Bone marrow (tissue), 2 donors: ENCODE results near the gene CUEDC1.
"Not testable (repeated sequence)": the region's sequence is repeated elsewhere in the genome, so short reads cannot be mapped to it uniquely, and the experiment has no call there.

ENCODE experiments used
- DNase-seq, 2 donors: peaks; one replicate each; lab custom pipeline; 2025; lab: John Stamatoyannopoulos, UW

Gene CUEDC1

DNA sequence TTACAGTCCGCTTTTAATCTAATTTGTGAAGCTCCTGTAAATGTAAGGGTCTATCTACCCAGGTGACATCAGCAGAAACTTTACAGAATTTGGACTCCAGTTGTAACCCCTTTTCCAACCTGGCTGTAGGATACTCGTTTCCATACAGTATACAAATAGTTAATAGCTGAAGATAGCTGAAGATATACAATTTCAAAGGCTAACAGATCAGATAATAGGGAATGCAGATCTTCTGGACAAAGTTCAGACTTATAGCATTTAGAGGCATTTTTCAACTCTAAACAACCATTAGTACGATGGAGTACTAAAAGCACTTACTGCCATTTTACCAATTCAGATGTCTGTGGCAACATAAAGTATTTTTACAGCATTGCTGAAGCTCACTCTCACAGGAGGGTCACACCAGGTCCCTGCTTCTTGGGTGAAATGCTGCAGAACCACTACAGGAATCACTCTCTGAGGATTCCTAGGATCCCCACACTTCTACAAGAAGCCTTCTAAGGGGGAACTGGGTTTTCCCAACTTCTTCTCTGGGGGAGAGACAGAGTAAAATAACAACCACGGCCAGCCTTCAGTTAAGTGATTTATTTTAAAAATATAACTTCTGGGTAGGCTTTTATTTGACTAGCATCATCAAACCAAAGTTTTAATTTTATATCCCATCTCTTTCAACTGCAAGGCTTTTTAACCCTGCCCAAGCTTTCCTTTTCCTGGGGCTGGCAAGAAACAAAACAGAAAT is 29.9 kb upstream of the CUEDC1 start:
- no peak for DNase-seq

DNA sequence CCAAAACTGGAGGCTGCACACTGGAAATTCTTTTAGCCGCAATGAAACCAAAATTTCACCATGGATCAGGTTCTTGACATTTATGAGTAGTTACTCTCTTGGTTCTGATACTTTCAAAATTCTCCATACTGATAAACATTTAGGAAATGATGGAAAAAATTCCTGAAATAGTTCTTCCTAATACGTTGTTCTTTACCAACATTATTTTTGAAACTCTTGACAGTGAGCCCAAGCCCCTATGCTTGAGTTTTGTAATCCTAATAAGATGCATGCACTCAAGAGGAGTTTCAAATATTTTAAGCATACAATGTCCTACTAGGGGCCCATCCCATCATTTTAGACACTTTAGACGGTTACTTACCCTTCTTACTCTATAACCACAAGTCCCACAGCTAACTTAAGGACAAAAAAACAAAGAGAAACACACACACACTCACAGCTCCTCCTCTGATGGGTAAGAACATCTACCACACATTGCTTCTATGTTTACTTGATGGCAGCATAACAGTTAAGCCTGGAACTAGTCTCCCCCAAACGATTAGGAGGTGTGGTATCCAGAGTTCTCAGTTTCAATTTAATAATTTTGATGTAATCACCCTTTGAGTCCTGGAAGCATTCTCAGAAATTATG is 29.2 kb upstream of the CUEDC1 start:
- DNase-seq: no peak

DNA sequence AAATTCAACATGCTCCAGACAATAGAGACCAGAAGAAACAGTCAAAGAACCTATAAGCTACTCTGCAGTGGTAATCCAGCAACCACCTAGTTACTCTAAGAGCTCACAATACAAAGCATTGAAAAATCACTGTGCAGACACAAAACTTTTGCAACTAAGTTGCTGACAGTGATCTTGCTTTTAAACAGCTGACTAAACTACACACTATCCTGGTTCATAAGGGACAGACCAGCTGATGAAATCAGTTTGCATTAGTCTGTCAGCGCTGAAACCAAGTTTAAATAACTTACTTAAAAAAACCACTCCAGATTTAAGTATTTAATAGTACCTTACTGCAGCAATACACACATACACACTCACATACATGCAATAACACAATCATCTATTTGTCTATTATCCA is 28.2 kb upstream of the CUEDC1 start:
- no peak for DNase-seq

DNA sequence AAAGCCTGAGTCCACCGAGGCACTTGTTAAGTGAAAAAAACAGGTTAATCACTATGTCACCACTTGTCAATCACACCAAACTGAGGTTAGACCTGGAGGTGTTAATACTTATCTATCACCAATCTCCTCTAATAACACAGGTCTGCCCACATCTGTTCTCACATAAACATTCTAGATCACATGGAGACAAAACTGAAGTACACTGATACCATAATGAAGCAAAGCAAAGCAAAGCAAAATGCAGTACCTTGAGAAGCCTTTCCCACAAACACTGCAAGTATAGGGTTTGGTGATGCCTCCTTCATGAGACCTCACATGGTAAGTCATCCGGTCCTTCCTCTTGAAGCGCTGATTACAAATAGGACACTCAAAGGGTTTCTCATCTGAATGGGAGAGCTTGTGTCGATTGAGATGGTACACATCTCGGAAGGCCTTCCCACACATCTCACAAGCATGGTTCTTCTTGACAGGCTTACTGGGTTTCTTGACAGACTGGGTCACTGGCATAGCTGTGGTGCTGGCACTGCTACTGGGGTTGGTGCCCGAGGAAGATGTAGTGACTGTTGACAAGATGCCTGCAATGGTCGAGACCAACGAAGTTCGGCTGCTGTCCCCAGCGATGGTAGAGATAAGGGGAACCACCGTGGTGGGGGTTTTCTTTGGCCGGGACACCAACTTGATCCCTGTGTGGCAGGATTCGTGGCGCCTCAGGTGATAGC is 27.4 kb upstream of the CUEDC1 start:
- DNase-seq: no peak

DNA sequence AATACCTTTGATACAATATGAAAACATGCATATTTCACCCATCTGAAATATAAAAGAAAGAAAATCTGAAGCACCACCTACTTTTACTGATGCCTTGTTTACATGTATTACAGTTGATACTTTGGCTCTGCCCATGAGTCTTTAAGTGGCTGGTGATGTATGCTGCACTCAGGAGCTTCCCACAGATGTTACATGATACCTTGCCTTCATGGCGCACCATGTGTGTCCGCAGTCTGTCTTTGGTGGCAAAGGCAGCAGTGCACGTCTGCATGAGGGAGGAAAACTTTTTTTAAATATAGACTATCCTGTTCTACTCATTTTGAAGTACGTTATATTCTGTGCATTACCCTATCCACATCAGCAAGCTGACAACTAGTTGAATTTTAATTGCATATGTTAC is 25.3 kb upstream of the CUEDC1 start:
- DNase-seq: no peak

DNA sequence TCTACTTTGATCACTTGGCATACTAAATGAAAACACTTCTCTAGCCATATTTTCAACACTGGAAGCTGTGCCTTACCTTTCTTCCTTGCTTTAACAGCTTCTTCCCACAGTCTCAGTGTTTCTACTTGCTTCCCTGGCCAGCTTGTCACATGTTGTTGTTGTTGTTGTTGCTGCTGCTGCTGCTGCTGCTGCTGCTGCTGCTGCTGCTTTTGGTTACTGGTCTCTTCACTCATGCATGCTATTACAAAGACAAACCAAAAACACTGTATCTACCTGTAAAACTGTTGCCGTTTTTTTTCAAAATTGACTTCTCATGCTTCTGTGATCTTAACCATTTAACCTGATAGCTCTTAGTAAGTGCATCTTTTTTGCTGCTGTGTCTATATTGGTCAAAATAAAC is 23.9 kb upstream of the CUEDC1 start:
- no peak for DNase-seq

DNA sequence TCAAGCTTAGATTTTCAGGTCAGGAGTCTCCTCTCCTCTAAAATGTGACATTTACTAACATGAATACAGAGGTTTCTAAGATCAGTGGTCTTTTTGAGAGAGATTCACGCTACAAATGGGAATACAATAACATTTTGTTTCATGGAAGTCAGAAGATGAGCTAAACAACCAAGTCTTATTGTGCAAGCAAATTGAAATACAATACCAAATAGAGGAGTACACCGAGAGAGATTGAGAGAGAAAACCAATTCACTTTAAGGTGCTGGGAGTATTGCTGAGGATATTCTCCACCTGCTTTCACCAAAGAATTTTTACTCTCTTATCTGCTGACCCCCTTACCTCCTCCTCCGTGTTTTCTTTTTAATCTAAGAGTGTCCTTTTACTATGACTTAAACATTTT is 21.4 kb upstream of the CUEDC1 start:
- DNase-seq: no peak

DNA sequence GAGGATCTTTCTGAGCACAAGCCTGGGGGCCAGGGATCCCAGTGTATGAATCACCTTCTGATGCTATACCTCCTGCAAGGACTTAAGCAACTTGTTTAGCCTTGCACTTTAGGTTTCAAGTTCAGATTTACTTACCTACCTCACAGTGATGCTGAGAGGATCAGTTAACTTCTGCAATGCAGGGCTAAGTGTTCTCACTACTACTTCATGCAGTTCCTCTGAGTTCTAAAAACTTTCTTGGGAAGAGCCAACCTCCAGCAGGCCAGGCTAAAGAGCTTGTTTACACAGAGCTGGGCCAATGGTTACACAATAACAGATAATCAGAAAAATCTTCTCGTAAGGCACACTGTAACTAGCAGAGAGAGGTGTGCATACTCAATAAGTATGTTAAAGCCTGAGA is 19.8 kb upstream of the CUEDC1 start:
- DNase-seq: no peak

DNA sequence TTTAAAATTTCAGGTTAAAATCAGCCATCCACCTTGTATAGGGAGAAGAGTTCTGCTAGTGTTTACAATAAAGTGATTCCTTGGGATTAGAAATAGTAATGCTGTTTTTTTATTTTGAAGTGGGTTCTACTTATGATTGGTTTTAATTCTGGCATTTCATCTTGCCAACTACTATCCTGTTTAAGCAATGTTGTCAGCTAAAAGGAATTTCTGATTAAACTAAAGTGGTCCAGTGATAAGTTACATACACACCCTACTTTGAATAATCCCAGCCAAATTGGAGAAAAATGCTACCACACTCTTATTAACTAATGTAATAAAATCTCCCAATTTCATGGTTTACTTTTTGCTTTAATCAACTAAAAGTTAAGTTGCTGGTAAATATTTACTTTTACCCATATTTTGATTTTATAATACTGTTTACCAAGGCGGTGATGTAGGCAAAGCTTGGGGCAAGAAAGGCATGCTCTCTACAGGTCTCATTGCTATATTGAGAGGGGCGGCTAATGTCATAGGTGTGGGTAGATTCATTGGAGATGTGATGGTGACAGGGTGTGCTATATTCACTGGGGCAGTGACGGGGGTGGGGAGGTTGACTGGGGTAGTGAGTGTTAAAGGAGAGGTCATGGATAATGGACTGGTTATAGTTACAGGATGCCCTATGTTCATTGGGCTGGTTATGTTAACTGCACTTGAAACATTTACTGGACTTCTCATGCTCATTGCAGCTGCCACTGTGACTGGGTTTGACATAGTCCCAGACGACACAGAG is 19.0 kb upstream of the CUEDC1 start:
- DNase-seq: not testable (repeated sequence)

DNA sequence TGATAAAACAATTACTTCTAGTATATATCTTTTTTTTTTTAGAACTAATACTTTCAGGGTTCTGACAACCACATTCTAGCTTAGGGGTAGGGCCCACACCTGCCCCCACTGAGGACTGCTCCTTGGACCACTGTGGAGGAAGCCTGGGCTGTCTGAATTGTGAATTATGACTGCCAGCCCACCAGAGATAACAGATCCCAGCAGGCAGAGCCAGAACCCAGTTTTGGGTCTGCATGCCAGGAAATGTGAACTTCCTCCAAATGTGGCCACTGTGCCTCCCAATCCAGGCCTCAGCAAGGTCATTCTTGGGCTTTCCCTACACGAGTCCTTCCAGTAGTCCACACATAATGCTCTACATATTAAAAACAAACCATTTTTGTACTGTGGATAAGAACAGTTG is 16.9 kb upstream of the CUEDC1 start:
- no peak for DNase-seq

DNA sequence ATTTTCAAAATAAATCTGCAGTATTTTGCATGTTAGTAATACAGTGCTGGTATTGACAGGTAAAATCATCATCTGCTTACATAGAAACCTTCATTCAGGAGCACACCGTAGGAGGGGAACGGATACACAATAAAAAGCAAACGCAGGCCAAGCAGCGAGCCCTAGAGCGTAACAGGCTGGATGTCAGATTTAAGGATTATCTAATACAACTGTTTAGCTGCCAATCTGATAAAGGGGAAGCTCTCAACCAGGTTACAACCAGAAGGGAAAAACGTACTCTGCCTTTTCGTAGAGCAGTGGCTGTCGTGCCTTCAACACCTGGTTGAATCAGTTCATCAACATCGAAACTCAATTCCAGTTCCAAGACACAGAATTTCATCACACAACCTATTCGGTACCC is 16.4 kb upstream of the CUEDC1 start:
- no peak for DNase-seq

DNA sequence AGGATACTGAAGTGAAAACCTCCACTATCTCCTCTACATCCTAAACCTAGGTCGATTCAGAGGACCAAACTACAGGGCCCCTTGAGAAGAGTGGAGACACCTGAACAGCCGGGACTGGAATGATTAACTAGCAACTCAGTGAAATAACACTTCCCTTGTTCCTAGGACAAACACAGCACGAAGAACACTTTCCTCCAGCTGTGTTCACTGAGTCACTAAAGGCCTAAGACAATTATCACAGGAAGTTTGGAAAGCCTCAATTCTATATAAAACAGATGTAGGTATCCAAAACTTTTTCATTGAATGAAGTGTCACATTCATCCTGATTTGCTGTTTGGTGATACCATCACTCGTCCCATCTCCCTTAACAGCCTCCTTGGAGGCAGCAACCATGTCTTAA is 15.5 kb upstream of the CUEDC1 start:
- no peak for DNase-seq

DNA sequence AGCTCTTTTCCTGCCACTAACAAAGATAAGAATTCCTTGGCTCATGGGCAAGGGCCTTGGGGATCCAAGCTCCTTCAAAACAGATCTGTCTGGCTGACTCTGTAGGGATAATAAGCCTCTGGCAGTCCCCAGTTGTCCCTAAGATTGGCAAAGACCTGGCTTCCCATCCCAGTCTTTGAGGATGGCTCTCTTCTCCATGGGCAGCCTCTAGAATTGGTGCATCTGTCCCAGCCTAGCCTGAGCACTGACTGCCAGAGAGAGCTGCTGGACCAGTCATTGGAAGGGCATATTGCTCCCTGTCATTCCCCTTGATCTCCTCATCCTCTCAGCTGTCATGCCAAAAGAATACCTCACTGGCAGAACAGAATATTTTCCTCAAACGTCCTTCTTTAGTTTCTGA is 13.2 kb upstream of the CUEDC1 start:
- no peak for DNase-seq

DNA sequence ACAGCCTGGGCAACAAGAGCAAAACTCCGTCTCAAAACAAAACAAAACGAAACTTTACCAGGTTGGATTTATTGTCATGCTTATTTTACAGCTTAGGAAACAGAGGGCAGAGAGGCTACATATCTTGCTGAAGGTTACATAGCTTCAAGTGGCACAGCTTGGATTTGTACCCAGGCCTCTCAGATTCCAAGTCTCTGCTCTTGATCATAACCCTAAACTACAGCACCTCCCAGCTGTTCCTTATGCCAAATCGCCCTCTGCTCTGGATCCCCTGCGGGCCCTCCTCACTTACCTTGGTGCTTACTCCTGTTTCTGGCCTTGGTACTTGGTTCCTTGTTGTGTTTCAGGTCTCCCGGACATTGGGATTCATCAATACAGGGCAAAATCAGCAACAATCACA is 11.7 kb upstream of the CUEDC1 start:
- no peak for DNase-seq

DNA sequence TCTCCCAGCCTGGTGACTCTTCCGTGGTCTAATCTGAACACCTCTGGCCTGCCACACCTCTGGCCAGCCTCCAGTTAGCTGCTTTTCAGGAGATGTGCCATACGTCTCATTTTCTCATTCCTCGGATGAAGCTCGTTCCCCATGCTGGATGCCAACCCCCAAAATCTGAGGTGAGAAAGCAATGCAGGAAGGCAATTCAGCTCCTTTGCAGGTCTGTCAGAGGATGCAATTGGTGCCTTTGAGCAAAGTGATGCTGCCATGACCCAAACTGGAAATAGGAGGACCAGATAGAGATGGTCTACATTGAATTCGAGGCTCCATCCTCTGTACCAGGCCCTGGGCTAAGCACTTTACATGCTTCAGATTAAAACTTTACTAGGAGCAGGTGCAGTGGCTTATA is 11.0 kb upstream of the CUEDC1 start:
- no peak for DNase-seq

DNA sequence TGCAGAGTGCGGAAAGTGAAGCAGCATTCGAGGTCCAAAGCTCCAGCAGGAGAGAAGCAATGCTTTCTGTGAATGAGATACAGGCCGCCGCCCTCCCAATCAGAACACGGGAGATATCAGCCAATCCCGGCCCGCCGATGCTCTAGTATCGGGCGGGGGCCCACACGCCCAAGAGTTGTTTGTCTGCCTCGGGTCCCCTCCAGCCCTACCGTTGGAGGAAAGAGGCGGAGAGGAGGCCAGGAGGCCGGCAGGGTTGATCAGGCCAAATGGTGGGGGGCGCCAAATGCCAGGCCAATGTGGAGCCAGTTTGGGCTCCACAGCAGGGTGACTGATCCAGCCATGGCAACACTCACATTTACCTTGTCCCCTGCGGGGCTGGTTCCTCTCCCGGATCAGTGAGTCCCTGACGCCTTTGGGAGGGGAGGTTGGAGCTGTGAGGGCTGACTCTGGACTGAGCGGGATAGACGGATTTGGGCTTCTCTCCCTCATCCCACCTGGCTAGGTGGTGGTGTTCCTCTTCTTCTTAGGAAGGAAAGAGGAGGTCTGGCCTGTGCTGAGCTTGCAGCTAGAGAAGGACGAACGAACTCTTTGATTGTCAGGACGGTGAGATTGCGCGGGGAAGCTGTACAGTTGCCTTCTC is 10.4 kb upstream of the CUEDC1 start:
- no peak for DNase-seq

DNA sequence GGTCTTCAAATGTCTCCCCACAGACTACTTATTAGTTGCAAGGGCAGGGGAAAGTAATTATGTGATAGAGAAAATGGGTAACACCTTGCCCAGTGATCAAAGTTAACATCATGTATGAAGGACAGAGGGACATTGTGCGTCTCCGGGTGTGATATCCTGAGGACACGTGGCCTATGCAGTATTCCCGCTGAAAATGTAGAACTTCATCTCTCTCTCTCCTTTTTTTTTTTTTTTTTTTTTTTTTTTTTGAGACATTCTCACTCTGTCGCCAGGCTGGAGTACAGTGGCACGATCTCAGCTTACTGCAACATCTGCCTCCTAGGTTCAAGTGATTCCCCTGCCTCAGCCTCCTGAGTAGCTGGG is 7.9 kb upstream of the CUEDC1 start:
- no peak for DNase-seq

DNA sequence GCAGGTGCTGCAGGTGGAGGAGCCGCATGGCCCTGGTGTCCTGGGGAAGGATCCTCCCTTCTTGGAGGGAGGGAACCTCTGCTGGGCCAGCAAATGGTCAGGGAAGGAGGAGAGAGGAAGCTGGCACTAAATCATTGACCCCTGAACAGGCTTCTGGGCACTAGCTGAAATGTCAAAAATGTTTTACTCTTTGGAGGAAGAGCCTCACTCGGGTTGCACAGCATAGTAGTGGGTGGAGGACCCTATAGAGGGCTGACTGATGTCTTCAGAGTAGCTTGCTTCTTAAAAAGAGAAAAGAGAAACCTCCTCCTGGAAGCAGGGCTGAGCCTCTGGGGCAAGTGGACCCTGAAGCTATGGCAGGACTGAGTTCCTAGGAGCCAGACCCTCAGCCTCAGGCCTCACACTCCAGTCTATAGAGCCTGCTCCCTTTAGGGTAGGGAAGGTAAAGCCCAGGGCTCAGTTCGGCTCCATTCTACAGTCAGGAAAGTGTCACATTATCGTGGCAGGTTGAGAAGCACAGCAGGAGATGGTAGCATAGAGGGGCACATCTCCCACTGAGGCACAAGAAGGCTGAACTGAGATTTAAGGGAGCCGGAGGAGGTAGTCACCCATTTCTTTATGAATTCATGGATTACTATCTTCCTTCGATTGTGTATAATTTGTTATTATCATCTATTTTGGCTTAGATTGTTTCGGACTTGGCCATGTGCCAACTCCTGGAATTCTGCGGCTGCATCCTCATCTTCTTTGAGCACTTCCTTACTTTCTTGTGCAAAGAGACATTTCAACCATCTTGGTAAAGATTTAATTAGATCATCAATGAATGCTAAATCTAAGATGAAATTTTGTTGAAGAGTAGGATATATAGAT is 7.3 kb upstream of the CUEDC1 start:
- DNase-seq: no peak

DNA sequence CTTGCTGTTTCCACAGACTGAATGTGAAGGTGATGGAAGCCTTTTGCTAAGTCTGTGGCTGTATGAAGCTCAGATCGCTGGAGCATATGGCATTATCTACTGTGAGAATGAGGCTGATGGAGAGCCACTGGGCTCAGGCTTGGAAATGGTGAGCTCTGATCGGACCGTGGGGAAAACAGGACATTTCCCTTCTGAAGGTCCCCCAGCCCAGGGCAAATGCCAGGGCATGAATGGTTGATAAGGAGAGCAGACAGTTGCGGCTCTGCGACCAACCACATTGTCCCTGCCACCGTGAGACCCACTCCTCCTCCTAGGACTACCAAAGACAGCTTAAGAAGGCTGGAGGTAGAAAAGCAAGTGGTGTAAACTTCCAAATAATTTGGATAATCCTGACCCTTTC is 4.7 kb upstream of the CUEDC1 start:
- DNase-seq: no peak

DNA sequence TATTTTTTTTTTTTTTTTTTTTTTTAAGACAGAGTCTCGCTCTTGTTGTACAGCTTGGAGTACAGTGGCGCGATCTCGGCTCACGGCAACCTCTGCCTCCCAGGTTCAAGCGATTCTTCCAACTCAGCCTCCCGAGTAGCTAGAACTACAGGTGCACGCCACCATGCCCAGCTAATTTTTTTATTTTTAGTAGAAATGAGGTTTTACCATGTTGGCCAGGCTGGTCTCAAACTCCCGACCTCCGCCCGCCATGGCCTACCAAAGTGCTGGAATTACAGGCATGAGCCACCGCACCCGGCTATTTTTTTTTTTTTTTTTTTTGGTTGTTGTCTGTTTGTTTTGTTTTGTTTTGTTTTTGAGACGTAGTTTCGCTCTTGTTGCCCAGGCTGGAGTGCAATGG is 3.2 kb upstream of the CUEDC1 start:
- not testable (repeated sequence) for DNase-seq

DNA sequence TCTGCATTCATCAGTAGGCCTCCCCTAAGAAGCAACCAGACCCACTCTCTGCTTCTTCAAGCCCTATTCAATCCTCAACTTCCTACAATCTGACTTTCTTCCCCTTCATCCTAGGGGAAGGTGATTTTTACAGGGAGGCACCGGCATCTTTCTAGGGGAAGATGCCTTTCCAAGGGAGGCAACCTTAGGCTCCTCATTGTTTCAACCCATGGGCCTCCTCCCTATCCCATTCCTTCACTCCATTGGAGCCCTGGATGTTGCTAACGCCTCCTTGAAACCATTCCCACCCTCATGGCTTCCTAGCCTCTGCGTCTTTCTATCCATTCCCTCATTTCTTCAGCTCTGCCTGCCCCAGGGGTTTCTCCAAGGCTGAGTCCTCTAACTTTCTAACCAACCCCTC is 2.7 kb upstream of the CUEDC1 start:
- no peak for DNase-seq
